Thyroid gland (tissue), 4 donors: ENCODE data around the gene ZNF83. TPM values are rescaled to one million over a fixed set of nuclear protein-coding genes. Genes with fewer than 3 reads are reported as not detected.

Experiments
- DNase-seq, 2 donors: peaks; one replicate each; pipeline ENCODE4 v3.0.0-alpha.2; 2019
- H3K27ac ChIP-seq, 3 donors: fragments of 200-600 bp; sonication (generic); 1 replicate in 2 of 3; 2 replicates in 1 of 3; pipeline ENCODE4 v1.5.1; 2016 to 2019; ENCODE audit warnings: mild to moderate bottlenecking in 1 of 3, moderate library complexity in 1 of 3
- H3K27me3 ChIP-seq: fragments of 200-600 bp; sonication (generic); one replicate; pipeline ENCODE4 v1.5.1; 2019
- H3K36me3 ChIP-seq, 2 donors: fragments of 200-600 bp; sonication (generic); one replicate each; pipeline ENCODE4 v1.5.1; 2016 to 2019
- H3K4me1 ChIP-seq, 2 donors: fragments of 200-600 bp; sonication (generic); one replicate each; pipeline ENCODE4 v1.5.1; 2017 to 2019
- H3K4me3 ChIP-seq, 3 donors: fragments of 200-600 bp; sonication (generic); replicated peaks in 1 of 3; 1 replicate in 2 of 3; 2 replicates in 1 of 3; pipeline ENCODE4 v1.5.1; 2016; ENCODE audit warnings: mild to moderate bottlenecking in 1 of 3
- H3K9me3 ChIP-seq: fragments of 200-600 bp; sonication (generic); one replicate; pipeline ENCODE4 v1.5.1; 2017
- CTCF ChIP-seq, 6 experiments: fragments of 200-600 bp in 3 of 6; fragments of 450-650 bp in 3 of 6; sonication (generic) in 3 of 6; IDR thresholded peaks; one replicate each; pipeline ENCODE4 v1.5.1; 2016 to 2019; ENCODE audit warnings: antibody characterized with exemption in 6 of 6, mild to moderate bottlenecking in 2 of 6, inconsistent platforms in 1 of 6, moderate library complexity in 1 of 6
- POLR2A ChIP-seq, 2 donors: fragments of 450-650 bp; IDR thresholded peaks; one replicate each; pipeline ENCODE4 v1.6.1; 2017; ENCODE audit warnings: antibody characterized with exemption in 2 of 2, mild to moderate bottlenecking in 2 of 2, moderate library complexity in 1 of 2
- WGBS, 2 donors: methylation state at CpG; one replicate each; pipeline ENCODE4 v1.1.5; 2017; 5-methylcytosine and 5-hydroxymethylcytosine counted together
- intact Hi-C: fragments of 100-400 bp; cut with DNase I; formaldehyde crosslinking; loops from one replicate; pipeline ENCODE4 v1.15.1; 2023
- total RNA-seq, 4 donors: library from RNA; depleted of rRNA; stranded (reverse); fragments of >200 nt; gene quantifications; one replicate each; pipeline ENCODE4 v1.2.3, GENCODE V29; 2016

The ZNF83 gene
- total RNA-seq, 4 donors from 2014 or later: 75.3 to 125 (median 97.0) TPM

GRCh38 chr19:52673014-52673413, 34.9 kb upstream of the ZNF83 start:
- WGBS, 2 donors: 89 to 96% methylated on average over 4 of the region's 4 CpGs
- intact Hi-C loops: no loop called here

GRCh38 chr19:52670046-52670445, 31.9 kb upstream of the ZNF83 start:
- peak in 1 of 2 donors; percentile 4 for DNase-seq
- WGBS, 2 donors: 92 to 95% methylated on average over 4 of the region's 4 CpGs
- H3K27me3 ChIP-seq: no peaks in the 10 kb centered on the region
- H3K4me1 ChIP-seq: no peaks in the 10 kb centered on the region
- H3K27ac ChIP-seq: no peak overlapping the region
- H3K9me3 ChIP-seq: no peaks in the 10 kb centered on the region
- H3K36me3 ChIP-seq: no peaks in the 10 kb centered on the region
- TF ChIP-seq POLR2A (IDR thresholded peaks at IDR 0.05) (no peak), CTCF (IDR thresholded peaks at IDR 0.05) (no peak)
- H3K4me3 ChIP-seq: no peak overlapping the region
- intact Hi-C loops: no loop called here

More at GRCh38 chr19:52673014-52673413, 34.9 kb upstream of the ZNF83 start:
- Histone ChIP-seq H3K4me3 (no peak overlapping the region), H3K4me1 (no peaks in the 10 kb centered on the region), H3K36me3 (no peaks in the 10 kb centered on the region), H3K27ac (no peak overlapping the region), H3K27me3 (no peaks in the 10 kb centered on the region), H3K9me3 (no peaks in the 10 kb centered on the region)
- TF ChIP-seq CTCF (IDR thresholded peaks at IDR 0.05): no peak
- TF ChIP-seq POLR2A (IDR thresholded peaks at IDR 0.05): no peak
- no peak for DNase-seq

- 95 to 97% methylated on average over 5 of the region's 5 CpGs for WGBS, 2 donors
- Histone ChIP-seq H3K27me3 (no peaks in the 10 kb centered on the region), H3K27ac (no peak overlapping the region), H3K36me3 (no peaks in the 10 kb centered on the region), H3K4me1 (peaks cover 0 to 2% of the 10 kb centered on the region in 2 donors), H3K9me3 (no peaks in the 10 kb centered on the region), H3K4me3 (no peak overlapping the region)
- DNase-seq: no peak
- intact Hi-C loops: no loop called here
- no peak for TF ChIP-seq CTCF (IDR thresholded peaks at IDR 0.05)
- TF ChIP-seq POLR2A (IDR thresholded peaks at IDR 0.05): no peak
These were observed 31.4 kb upstream of the ZNF83 start for GRCh38 chr19:52669586-52669985.

- H3K9me3 ChIP-seq: no peaks in the 10 kb centered on the region
- intact Hi-C loops: no loop called here
- no peak for DNase-seq
- TF ChIP-seq POLR2A (IDR thresholded peaks at IDR 0.05) (no peak), CTCF (IDR thresholded peaks at IDR 0.05) (no peak)
- WGBS, 2 donors: 82 to 85% methylated on average over 6 of the region's 6 CpGs
- peaks cover 0 to 13% of the 10 kb centered on the region in 2 donors for H3K4me1 ChIP-seq
- H3K36me3 ChIP-seq: no peaks in the 10 kb centered on the region
- H3K27ac ChIP-seq: no peak overlapping the region
- H3K4me3 ChIP-seq: no peak overlapping the region
- H3K27me3 ChIP-seq: no peaks in the 10 kb centered on the region
These were observed 29.8 kb upstream of the ZNF83 start for GRCh38 chr19:52667972-52668371.

- no peak overlapping the region for H3K4me3 ChIP-seq
- no peaks in the 10 kb centered on the region for H3K9me3 ChIP-seq
- DNase-seq: no peak
- intact Hi-C loops: no loop called here
- H3K27me3 ChIP-seq: no peaks in the 10 kb centered on the region
- H3K27ac ChIP-seq: no peak overlapping the region
- no peaks in the 10 kb centered on the region for H3K36me3 ChIP-seq
- no peak for TF ChIP-seq POLR2A (IDR thresholded peaks at IDR 0.05)
- no peak for TF ChIP-seq CTCF (IDR thresholded peaks at IDR 0.05)
- peaks cover 0 to 13% of the 10 kb centered on the region in 2 donors for H3K4me1 ChIP-seq
These were observed 28.4 kb upstream of the ZNF83 start for GRCh38 chr19:52666506-52666905.
